ENCODE measurements around the gene PRICKLE2.

PRICKLE2 gene

DNA sequence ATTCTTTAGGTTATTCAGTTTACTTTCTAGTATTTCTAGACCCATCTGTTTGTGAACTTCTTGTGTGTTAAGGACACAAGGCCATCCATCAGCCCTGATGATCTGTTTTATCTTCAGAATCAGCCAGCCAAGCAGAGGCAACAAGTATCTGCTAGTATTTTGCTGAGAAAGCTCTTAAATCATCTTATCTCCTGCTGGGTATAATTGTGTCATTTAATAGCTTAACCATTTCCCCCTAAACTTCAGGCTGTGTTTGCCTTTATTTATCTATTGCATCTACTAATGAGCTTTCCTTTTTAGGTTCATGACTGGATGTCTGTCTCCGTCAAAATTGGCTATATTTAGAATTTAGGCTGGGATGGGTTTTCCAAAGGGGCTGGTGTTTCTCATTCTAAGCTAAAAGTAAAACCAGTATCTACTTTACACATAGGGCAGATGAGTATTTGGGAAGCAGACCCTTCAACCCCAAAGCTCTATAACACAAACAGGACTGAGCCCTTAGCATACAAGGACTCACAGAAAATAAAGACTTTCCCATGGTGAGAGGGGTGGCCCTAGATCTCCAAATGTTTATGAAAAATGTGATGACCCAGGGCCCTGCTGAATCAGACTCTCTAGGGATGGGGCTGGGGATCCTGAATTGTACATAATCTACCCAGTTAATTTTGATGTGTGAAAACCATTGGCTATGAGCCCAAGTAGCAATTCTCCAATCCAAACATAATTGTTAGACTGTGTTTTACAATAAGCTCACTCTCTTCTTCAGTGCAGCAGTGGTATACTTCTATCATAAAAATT lies 136.7 kb downstream of the PRICKLE2 start:
- TF ChIP-seq, protein P1, sequence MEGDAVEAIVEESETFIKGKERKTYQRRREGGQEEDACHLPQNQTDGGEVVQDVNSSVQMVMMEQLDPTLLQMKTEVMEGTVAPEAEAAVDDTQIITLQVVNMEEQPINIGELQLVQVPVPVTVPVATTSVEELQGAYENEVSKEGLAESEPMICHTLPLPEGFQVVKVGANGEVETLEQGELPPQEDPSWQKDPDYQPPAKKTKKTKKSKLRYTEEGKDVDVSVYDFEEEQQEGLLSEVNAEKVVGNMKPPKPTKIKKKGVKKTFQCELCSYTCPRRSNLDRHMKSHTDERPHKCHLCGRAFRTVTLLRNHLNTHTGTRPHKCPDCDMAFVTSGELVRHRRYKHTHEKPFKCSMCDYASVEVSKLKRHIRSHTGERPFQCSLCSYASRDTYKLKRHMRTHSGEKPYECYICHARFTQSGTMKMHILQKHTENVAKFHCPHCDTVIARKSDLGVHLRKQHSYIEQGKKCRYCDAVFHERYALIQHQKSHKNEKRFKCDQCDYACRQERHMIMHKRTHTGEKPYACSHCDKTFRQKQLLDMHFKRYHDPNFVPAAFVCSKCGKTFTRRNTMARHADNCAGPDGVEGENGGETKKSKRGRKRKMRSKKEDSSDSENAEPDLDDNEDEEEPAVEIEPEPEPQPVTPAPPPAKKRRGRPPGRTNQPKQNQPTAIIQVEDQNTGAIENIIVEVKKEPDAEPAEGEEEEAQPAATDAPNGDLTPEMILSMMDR (IDR thresholded peaks at IDR 0.05; ENCODE audit: control insufficient read depth, extremely low read depth, insufficient read depth), result no peak
- H3K4me3 ChIP-seq (ENCODE audit: low read depth, low read length), result no peak overlapping the region
- no peak for DNase-seq (ENCODE audit: low read depth)

DNA sequence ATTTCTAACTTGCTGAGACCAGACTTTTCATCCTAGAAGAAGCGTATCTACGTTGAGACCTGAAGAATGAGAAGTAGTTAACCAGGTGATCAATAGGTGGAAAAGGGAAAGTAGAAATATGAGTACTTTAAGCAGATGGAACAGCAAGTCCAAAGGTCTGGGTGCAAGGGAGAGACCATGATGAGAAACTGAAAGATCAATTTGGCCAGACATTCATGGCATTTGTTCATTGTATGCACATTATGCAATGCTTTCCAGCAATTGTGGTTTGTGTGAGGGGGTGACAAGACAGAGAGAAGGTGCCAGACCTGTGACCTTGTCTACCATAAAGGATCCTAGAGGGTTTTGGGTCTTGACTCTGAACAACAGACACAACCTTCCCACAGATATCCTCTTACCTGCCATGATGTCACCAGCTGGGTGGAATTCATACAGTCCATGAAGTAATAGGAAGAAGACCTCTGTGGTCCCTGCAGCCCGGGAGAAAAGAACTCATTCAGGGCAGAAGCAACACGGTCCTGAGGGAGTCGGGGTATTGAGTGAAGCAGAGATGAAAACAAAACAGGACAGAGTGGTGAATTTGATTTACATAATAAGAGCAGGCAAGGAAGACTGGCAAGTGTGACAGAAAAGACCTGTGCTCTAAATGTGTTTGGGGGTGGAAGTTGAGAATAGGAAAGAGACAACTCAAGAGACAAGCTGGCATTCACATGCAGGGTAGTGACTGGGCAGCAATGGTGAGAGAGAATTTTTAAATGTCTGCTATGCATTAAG lies 138.6 kb downstream of the PRICKLE2 start:
- no peak overlapping the region for H3K4me3 ChIP-seq (ENCODE audit: low read depth, low read length)
- TF ChIP-seq, protein P1 (IDR thresholded peaks at IDR 0.05; ENCODE audit: control insufficient read depth, extremely low read depth, insufficient read depth), result no peak
- DNase-seq (ENCODE audit: low read depth), result no peak

DNA sequence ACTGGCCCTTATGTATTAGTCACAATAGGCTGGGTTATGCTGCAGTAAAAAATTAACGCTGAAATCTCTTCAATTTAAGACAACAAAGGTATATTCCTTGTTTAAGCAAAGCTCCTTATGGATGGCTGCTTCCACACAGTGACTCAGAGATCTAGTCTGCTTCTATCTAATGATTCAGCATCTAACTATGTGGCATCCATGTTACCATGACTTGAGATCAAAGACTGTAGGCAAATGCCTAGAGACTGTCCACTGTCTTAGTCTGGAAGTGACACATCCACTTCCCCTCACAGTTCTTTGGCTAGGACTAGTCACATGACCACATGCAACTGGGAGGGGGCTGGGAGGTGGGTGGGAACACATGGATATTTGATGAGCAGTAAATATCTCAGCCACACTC lies 140.6 kb downstream of the PRICKLE2 start:
- H3K4me3 ChIP-seq (ENCODE audit: low read depth, low read length), result no peak overlapping the region
- TF ChIP-seq, protein P1 (IDR thresholded peaks at IDR 0.05; ENCODE audit: control insufficient read depth, extremely low read depth, insufficient read depth), result no peak
- no peak for DNase-seq (ENCODE audit: low read depth)

DNA sequence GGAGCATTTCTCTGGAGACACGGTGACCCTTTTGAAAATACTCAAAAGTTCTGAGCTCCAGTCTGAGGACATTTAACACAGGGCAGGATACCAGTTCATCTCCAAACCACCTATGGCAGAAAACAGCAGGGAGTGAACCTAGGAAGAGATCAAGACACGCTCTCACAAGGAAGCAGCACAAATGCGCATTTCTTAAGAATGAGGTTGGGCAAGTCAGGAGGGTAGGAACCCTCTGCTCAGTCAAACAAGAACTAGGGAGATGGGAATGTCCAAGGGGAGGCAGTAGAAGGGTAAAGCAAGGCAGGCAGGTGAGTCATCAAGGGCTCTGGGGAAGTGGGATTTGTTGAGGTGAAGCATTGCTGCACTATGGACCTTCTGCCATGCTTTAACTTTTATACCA lies 141.7 kb downstream of the PRICKLE2 start:
- DNase-seq (ENCODE audit: low read depth), result no peak
- TF ChIP-seq, protein P1 (IDR thresholded peaks at IDR 0.05; ENCODE audit: control insufficient read depth, extremely low read depth, insufficient read depth), result no peak
- H3K4me3 ChIP-seq (ENCODE audit: low read depth, low read length), result no peak overlapping the region

DNA sequence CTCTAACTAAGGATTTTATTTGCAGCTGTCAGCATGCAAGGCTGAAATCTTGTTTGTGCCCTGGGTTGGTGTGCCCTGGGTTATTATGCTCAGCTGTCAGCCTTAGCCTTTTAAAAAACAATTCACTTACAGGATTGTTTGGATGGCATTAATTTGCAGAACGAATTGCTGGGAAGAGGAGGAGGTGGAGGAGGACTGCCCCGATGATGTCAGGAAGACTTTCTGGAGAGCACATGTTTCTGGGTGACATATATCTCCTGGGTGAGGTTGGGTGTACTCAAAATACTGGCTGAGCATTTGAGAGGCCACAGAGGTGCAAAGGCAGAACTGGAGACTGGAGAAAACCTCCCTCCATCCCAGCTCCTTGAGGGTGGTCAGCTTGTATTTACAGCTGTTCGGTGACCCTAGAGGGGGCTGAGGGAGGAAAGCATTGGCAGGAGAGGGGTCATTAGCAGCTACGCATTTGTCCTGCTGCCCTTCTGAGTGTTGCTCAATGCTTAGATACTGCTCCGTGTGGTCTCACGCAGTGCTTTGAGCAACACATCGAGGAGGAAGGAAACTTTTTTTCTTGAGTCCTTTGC lies 142.2 kb downstream of the PRICKLE2 start:
- DNase-seq (ENCODE audit: low read depth), result no peak
- TF ChIP-seq, protein P1 (IDR thresholded peaks at IDR 0.05; ENCODE audit: control insufficient read depth, extremely low read depth, insufficient read depth), result no peak
- no peak overlapping the region for H3K4me3 ChIP-seq (ENCODE audit: low read depth, low read length)

DNA sequence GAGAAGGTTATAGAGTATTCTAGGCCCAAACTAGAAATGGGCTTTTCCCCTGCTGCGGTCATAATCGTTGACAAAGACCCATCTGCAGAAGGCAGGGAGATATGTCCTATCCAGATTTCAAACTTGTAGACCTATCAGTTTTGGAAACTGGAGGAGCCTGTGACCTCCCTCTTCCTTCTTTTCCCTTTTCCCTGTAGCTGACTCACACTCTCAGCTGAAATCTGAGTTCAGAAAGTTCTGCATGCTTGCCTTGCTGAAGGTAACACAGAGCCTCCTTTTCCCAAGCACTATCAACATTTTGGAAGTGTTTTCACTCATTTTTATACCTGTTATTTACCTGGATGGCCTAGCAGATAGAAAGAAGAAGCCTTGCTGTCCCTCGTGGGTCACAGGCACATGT lies 142.9 kb downstream of the PRICKLE2 start:
- no peak for DNase-seq (ENCODE audit: low read depth)
- no peak overlapping the region for H3K4me3 ChIP-seq (ENCODE audit: low read depth, low read length)
- TF ChIP-seq, protein P1 (IDR thresholded peaks at IDR 0.05; ENCODE audit: control insufficient read depth, extremely low read depth, insufficient read depth), result no peak

Measured in LNCaP clone FGC (cell line).